GM19035 (cell line): Measurements from ENCODE around the gene NHERF2.

Source experiments
- ATAC-seq: cut with Tn5 transposase; IDR thresholded peaks from one replicate; pipeline ENCODE4 v1.9.1; 2021; ENCODE audit not compliant: unreplicated experiment

Gene NHERF2

GRCh38 chr16:2056681-2057407, 30.1 kb downstream of the NHERF2 start:
- ATAC-seq, result no peak

- ATAC-seq, result no peak
Observed at GRCh38 chr16:2057438-2057837, 30.7 kb downstream of the NHERF2 start.

GRCh38 chr16:2058420-2058819, 31.7 kb downstream of the NHERF2 start:
- ATAC-seq, result no peak

- no peak for ATAC-seq
Observed at GRCh38 chr16:2058872-2059271, 32.2 kb downstream of the NHERF2 start.

- no peak for ATAC-seq
Observed at GRCh38 chr16:2060346-2060745, 33.6 kb downstream of the NHERF2 start.

GRCh38 chr16:2061023-2061422, 34.3 kb downstream of the NHERF2 start:
- ATAC-seq, result no peak

GRCh38 chr16:2061526-2061925, 34.8 kb downstream of the NHERF2 start:
- ATAC-seq, result no peak

- no peak for ATAC-seq
Observed at GRCh38 chr16:2062801-2063200, 36.1 kb downstream of the NHERF2 start.

- no peak for ATAC-seq
Observed at GRCh38 chr16:2063861-2064260, 37.2 kb downstream of the NHERF2 start.

- no peak for ATAC-seq
Observed at GRCh38 chr16:2064368-2064945, 37.8 kb downstream of the NHERF2 start.

- no peak for ATAC-seq
Observed at GRCh38 chr16:2066139-2066538, 39.4 kb downstream of the NHERF2 start.

- no peak for ATAC-seq
Observed at GRCh38 chr16:2070576-2071453, 44.1 kb downstream of the NHERF2 start.

- no peak for ATAC-seq
Observed at GRCh38 chr16:2071454-2072202, 44.9 kb downstream of the NHERF2 start.

- ATAC-seq, result no peak
Observed at GRCh38 chr16:2072926-2073325, 46.2 kb downstream of the NHERF2 start.

GRCh38 chr16:2074071-2074470, 47.4 kb downstream of the NHERF2 start:
- no peak for ATAC-seq

- no peak for ATAC-seq
Observed at GRCh38 chr16:2075631-2076030, 48.9 kb downstream of the NHERF2 start.

GRCh38 chr16:2076072-2076865, 49.6 kb downstream of the NHERF2 start:
- no peak for ATAC-seq

GRCh38 chr16:2077016-2077415, 50.3 kb downstream of the NHERF2 start:
- no peak for ATAC-seq

GRCh38 chr16:2077696-2078095, 51.0 kb downstream of the NHERF2 start:
- no peak for ATAC-seq

GRCh38 chr16:2078096-2078495, 51.4 kb downstream of the NHERF2 start:
- no peak for ATAC-seq
